Ovary (tissue), 3 donors: Measurements from ENCODE around the gene ATF7IP.

Experiments used
- CTCF ChIP-seq, 3 donors: fragments of 450-650 bp in 2 of 3; fragments of 200-600 bp in 1 of 3; IDR thresholded peaks; one replicate each; pipeline versions ENCODE4 v1.5.1 to v1.8.0; 2016 to 2022; ENCODE audit warnings: antibody characterized with exemption in 3 of 3, mild to moderate bottlenecking in 1 of 3
- POLR2A ChIP-seq: fragments of 450-650 bp; IDR thresholded peaks from one replicate; pipeline ENCODE4 v1.6.1; 2017; ENCODE audit warnings: antibody characterized with exemption, mild to moderate bottlenecking, moderate library complexity
- donor health status: DM: no; HTN: no; CAD: no.

- TF ChIP-seq CTCF (IDR thresholded peaks at IDR 0.05): no peak
- no peak for TF ChIP-seq POLR2A
Measured at GRCh38 chr12:14473707-14474287, 108.3 kb downstream of the ATF7IP start.
